Peyer's patch (tissue), 4 donors: Measurements from ENCODE around the gene CDH4.

Experiments used
- POLR2A ChIP-seq, 2 donors: fragments of 450-650 bp; IDR thresholded peaks; one replicate each; pipeline ENCODE4 v1.5.1; 2017; ENCODE audit warnings: antibody characterized with exemption in 2 of 2, mild to moderate bottlenecking in 2 of 2, moderate library complexity in 2 of 2
- TF ChIP-seq, protein P1 (sequence below), 6 experiments: fragments of 450-650 bp in 4 of 6; fragments of 200-600 bp in 2 of 6; sonication (generic) in 1 of 6; IDR thresholded peaks; one replicate each; pipeline ENCODE4 v1.5.1; 2017 to 2019; ENCODE audit warnings: antibody characterized with exemption in 6 of 6, mild to moderate bottlenecking in 3 of 6, moderate library complexity in 1 of 6

DNA sequence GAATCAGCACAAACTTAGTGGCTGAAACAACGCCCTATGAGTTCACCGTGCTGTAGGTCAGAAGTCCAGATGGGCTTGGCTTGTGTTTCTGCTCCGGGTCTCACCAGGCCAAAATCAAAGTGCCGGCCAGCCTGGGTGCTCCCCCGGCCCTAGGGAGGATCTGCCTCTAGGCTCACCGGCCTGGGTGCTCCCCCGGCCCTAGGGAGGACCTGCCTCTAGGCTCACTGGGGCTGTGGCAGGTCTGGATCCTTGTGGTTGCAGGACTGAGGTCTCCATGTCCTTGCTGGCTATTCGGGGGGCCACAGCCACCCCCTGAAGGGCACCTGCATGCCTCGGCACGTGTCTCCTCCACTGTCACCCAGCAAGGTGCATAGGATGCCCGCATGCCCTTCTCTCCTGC is 597.3 kb downstream of the CDH4 start:
- TF ChIP-seq POLR2A (IDR thresholded peaks at IDR 0.05) = no peak
- TF ChIP-seq, protein P1, sequence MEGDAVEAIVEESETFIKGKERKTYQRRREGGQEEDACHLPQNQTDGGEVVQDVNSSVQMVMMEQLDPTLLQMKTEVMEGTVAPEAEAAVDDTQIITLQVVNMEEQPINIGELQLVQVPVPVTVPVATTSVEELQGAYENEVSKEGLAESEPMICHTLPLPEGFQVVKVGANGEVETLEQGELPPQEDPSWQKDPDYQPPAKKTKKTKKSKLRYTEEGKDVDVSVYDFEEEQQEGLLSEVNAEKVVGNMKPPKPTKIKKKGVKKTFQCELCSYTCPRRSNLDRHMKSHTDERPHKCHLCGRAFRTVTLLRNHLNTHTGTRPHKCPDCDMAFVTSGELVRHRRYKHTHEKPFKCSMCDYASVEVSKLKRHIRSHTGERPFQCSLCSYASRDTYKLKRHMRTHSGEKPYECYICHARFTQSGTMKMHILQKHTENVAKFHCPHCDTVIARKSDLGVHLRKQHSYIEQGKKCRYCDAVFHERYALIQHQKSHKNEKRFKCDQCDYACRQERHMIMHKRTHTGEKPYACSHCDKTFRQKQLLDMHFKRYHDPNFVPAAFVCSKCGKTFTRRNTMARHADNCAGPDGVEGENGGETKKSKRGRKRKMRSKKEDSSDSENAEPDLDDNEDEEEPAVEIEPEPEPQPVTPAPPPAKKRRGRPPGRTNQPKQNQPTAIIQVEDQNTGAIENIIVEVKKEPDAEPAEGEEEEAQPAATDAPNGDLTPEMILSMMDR (IDR thresholded peaks at IDR 0.05) = no peak
